OCI-LY7 (cell line): ENCODE results near the gene CCNL1. TPM values are rescaled to one million over a fixed set of nuclear protein-coding genes. Genes with fewer than 3 reads are reported as not detected.
A peak's percentile ranks its signal among the peaks of the same experiment; 100 is the strongest.
"Not testable (repeated sequence)": the region's sequence is repeated elsewhere in the genome, so short reads cannot be mapped to it uniquely, and the experiment has no call there.

Source experiments
- BruUV-seq: library from RNA; stranded (reverse); fragments of 400-500 nt; replicated peaks from 2 replicates; lab custom pipeline; 2021; lab: Mats Ljungman, UMichigan
- CTCF ChIA-PET: fragments of 300-600 bp; sonication (Branson Sonifier 250); formaldehyde crosslinking; loops from one replicate; lab custom pipeline; 2022; ENCODE audit warnings: antibody characterized with exemption; ENCODE audit not compliant: unreplicated experiment; lab: Charles Lee
- POLR2A ChIA-PET: fragments of 300-600 bp; sonication (Branson Sonifier 250); formaldehyde crosslinking; loops from one replicate; lab custom pipeline; 2022; ENCODE audit warnings: antibody characterized with exemption; lab: Charles Lee
- DNase-seq: peaks from one replicate; pipeline ENCODE4 v3.0.0-alpha.2; 2015; ENCODE audit warnings: low spot score
- H2AFZ ChIP-seq: fragments of 200-600 bp; sonication (generic), shearing (Covaris generic); 2 replicates; pipeline ENCODE4 v1.6.1; 2014; ENCODE audit warnings: mild to moderate bottlenecking, antibody characterized with exemption, low read length, moderate library complexity
- H3K27ac ChIP-seq: fragments of 200-600 bp; sonication (generic); 2 replicates; pipeline ENCODE4 v1.5.1; 2014; ENCODE audit warnings: mixed run types, low read depth, mild to moderate bottlenecking, moderate library complexity, low read length, inconsistent platforms; ENCODE audit not compliant: poor library complexity, severe bottlenecking
- H3K36me3 ChIP-seq: fragments of 200-600 bp; sonication (generic); 2 replicates; pipeline ENCODE4 v1.6.1; 2014; ENCODE audit warnings: mild to moderate bottlenecking, antibody characterized with exemption, low read length, moderate library complexity, mixed read lengths; ENCODE audit not compliant: insufficient read depth
- H3K4me1 ChIP-seq: fragments of 200-600 bp; sonication (generic); 2 replicates; pipeline ENCODE4 v1.5.1; 2014; ENCODE audit warnings: mild to moderate bottlenecking, low read length; ENCODE audit not compliant: insufficient read depth, poor library complexity, severe bottlenecking
- H3K4me2 ChIP-seq: fragments of 200-600 bp; sonication (generic); 2 replicates; pipeline ENCODE4 v1.6.1; 2014; ENCODE audit warnings: mild to moderate bottlenecking, low read length
- H3K4me3 ChIP-seq: fragments of 200-600 bp; sonication (generic); 2 replicates; pipeline ENCODE4 v1.5.1; 2014; ENCODE audit warnings: mild to moderate bottlenecking, low read depth, low read length; ENCODE audit not compliant: poor library complexity, severe bottlenecking
- H3K79me2 ChIP-seq: fragments of 200-600 bp; sonication (generic); 2 replicates; pipeline ENCODE4 v1.6.1; 2016; ENCODE audit warnings: low read depth, mild to moderate bottlenecking, low read length, moderate library complexity, mixed read lengths; ENCODE audit not compliant: insufficient read depth
- H3K9me2 ChIP-seq: fragments of 200-600 bp; sonication (generic); 2 replicates; pipeline ENCODE4 v1.6.1; 2016; ENCODE audit warnings: mild to moderate bottlenecking, low read length, mixed read lengths; ENCODE audit not compliant: insufficient read depth
- H3K9me3 ChIP-seq: fragments of 200-600 bp; sonication (generic); 2 replicates; pipeline ENCODE4 v1.6.1; 2014; ENCODE audit warnings: mild to moderate bottlenecking, mixed run types, low read length, mixed read lengths
- H4K20me1 ChIP-seq: fragments of 200-600 bp; sonication (generic); 2 replicates; pipeline ENCODE4 v1.6.1; 2014; ENCODE audit warnings: mild to moderate bottlenecking, antibody characterized with exemption, low read length, moderate library complexity, mixed read lengths; ENCODE audit not compliant: insufficient read depth
- CTCF ChIP-seq: fragments of 200-600 bp; sonication (generic); conservative IDR thresholded peaks from 2 replicates; pipeline ENCODE4 v1.5.1; 2014; ENCODE audit warnings: mild to moderate bottlenecking, antibody characterized with exemption, low read length, moderate library complexity, mixed read lengths
- EZH2phosphoT487 ChIP-seq: fragments of 200-600 bp; sonication (generic); IDR thresholded peaks from 2 replicates; pipeline ENCODE4 v1.6.1; 2018; ENCODE audit warnings: low read depth, borderline replicate concordance, mild to moderate bottlenecking, mixed run types, antibody characterized with exemption, low read length, moderate library complexity, mixed read lengths
- intact Hi-C: fragments of 100-400 bp; cut with micrococcal nuclease; formaldehyde crosslinking; loops from one replicate; pipeline ENCODE4 v1.10.0; 2022; ENCODE audit not compliant: unreplicated experiment
- total RNA-seq, 2 experiments: library from RNA; depleted of rRNA in 1 of 2; stranded (reverse); fragments of >200 nt in 1 of 2; shearing (Covaris generic) in 1 of 2; gene quantifications; 2 replicates each; pipeline ENCODE4 v1.2.3, GENCODE V29; 2014 to 2022

The CCNL1 gene
- total RNA-seq, 2 experiments from 2014 or later, result 158 to 280 TPM

GRCh38 chr3:157103860-157104259 lies 56.1 kb downstream of the CCNL1 start:
- no peaks in the 10 kb centered on the region for H4K20me1 ChIP-seq
- no peak for TF ChIP-seq EZH2phosphoT487
- no peak for TF ChIP-seq CTCF
- H3K36me3 ChIP-seq, result no peaks in the 10 kb centered on the region
- no peaks in the 10 kb centered on the region for H3K79me2 ChIP-seq
- H3K27ac ChIP-seq, result peak overlapping the region; percentile 69
- H3K4me2 ChIP-seq, result peak overlapping the region; percentile 78
- ChIA-PET CTCF (interaction anchor here (1.4 kb wide), 1 partner anchor 15 kb away, joined by 5 read pairs; no protein-coding TSS in a partner anchor), POLR2A (interaction anchor here (0.7 to 8.5 kb wide), 11 partner anchors 9 to 1005 kb away, joined by 3 to 171 read pairs (median 3); partner anchors contain the start of gene SSR3)
- BruUV-seq, result no TSS peak
- no peaks in the 10 kb centered on the region for H3K9me3 ChIP-seq
- DNase-seq, result no peak
- H3K4me1 ChIP-seq, result peaks cover 34% of the 10 kb centered on the region
- intact Hi-C loops, result no loop called here
- no peaks in the 10 kb centered on the region for H3K9me2 ChIP-seq
- peak overlapping the region; percentile 83 for H2AFZ ChIP-seq
- peak overlapping the region; percentile 37 for H3K4me3 ChIP-seq

- H3K4me2 ChIP-seq, result peak overlapping the region; percentile 78
Observed at GRCh38 chr3:157103280-157103679, 56.7 kb downstream of the CCNL1 start.

GRCh38 chr3:157102595-157102994 lies 57.4 kb downstream of the CCNL1 start:
- DNase-seq, H4K20me1 ChIP-seq: not testable (repeated sequence)
- POLR2A ChIA-PET, result interaction anchor here (0.6 to 8.5 kb wide), 7 partner anchors 13 to 308 kb away, joined by 3 to 171 read pairs (median 4); no protein-coding TSS in a partner anchor

More at GRCh38 chr3:157103280-157103679, 56.7 kb downstream of the CCNL1 start:
- H3K4me1 ChIP-seq, result peaks cover 34% of the 10 kb centered on the region
- no peaks in the 10 kb centered on the region for H3K36me3 ChIP-seq
- peak overlapping the region; percentile 69 for H3K27ac ChIP-seq
- no peaks in the 10 kb centered on the region for H4K20me1 ChIP-seq
- no peaks in the 10 kb centered on the region for H3K79me2 ChIP-seq
- intact Hi-C loops, result no loop called here
- H3K4me3 ChIP-seq, result peak overlapping the region; percentile 37
- ChIA-PET CTCF (interaction anchor here (1.2 to 1.4 kb wide), 2 partner anchors 14 to 435 kb away, joined by 3 to 5 read pairs; no protein-coding TSS in a partner anchor), POLR2A (interaction anchor here (0.6 to 8.5 kb wide), 12 partner anchors 14 to 1238 kb away, joined by 3 to 171 read pairs (median 3); partner anchors contain the start of gene SSR3)
- H2AFZ ChIP-seq, result peak overlapping the region; percentile 83
- no peaks in the 10 kb centered on the region for H3K9me2 ChIP-seq
- DNase-seq, result peak; percentile 66
- no TSS peak for BruUV-seq
- no peak for TF ChIP-seq CTCF
- no peak for TF ChIP-seq EZH2phosphoT487
- no peaks in the 10 kb centered on the region for H3K9me3 ChIP-seq

More at GRCh38 chr3:157102595-157102994, 57.4 kb downstream of the CCNL1 start:
- H3K36me3 ChIP-seq, H3K9me3 ChIP-seq, H3K4me2 ChIP-seq, intact Hi-C loops, H3K79me2 ChIP-seq, H3K4me3 ChIP-seq, H2AFZ ChIP-seq, H3K9me2 ChIP-seq, BruUV-seq, H3K27ac ChIP-seq: not testable (repeated sequence)
- CTCF ChIA-PET, result interaction anchor here (1.2 to 1.4 kb wide), 2 partner anchors 13 to 435 kb away, joined by 3 to 5 read pairs; no protein-coding TSS in a partner anchor
- H3K4me1 ChIP-seq, result peaks cover 34% of the 10 kb centered on the region
